HL-60 (cell line): ENCODE data around the gene BAG5.

Source experiments
- DNase-seq, 2 experiments: peaks; one replicate each; pipeline ENCODE4 v3.0.0-alpha.2; 2010 to 2020; ENCODE audit warnings: low read depth in 1 of 2, low spot score in 1 of 2
- H3K27ac ChIP-seq: fragments of 250-450 bp; sonication (Bioruptor Pico); replicated peaks from 2 replicates; pipeline ENCODE4 v1.5.1; 2020; ENCODE audit warnings: mild to moderate bottlenecking, moderate library complexity
- H3K27me3 ChIP-seq: fragments of 250-450 bp; sonication (Bioruptor Pico); 2 replicates; pipeline ENCODE4 v1.5.1; 2021; ENCODE audit warnings: mild to moderate bottlenecking, moderate library complexity; ENCODE audit not compliant: insufficient read depth, poor library complexity, severe bottlenecking
- H3K4me3 ChIP-seq: replicated peaks from 2 replicates; pipeline ENCODE4 v1.5.1; 2011; ENCODE audit warnings: mild to moderate bottlenecking, control low read depth, low read length; ENCODE audit not compliant: insufficient read depth
- CTCF ChIP-seq: IDR thresholded peaks from one replicate; pipeline ENCODE4 v1.5.1; 2011; ENCODE audit warnings: low read length, control low read depth, inconsistent platforms; ENCODE audit not compliant: insufficient read depth
- GABPA ChIP-seq: IDR thresholded peaks from 2 replicates; pipeline ENCODE4 v1.6.1; 2012; ENCODE audit warnings: low read depth
- POLR2AphosphoS5 ChIP-seq: IDR thresholded peaks from 2 replicates; pipeline ENCODE4 v1.6.1; 2012; ENCODE audit warnings: low read depth
- REST ChIP-seq: IDR thresholded peaks from 2 replicates; pipeline ENCODE4 v1.6.1; 2012; ENCODE audit warnings: low read depth; ENCODE audit not compliant: insufficient replicate concordance
- SPI1 ChIP-seq: IDR thresholded peaks from 2 replicates; pipeline ENCODE4 v1.6.1; 2012; ENCODE audit warnings: low read depth, mild to moderate bottlenecking, borderline replicate concordance

Gene BAG5

GRCh38 chr14:103545915-103546651, 16.4 kb downstream of the BAG5 start:
- DNase-seq: no peak
- Histone ChIP-seq H3K4me3 (no peak overlapping the region), H3K27ac (no peak overlapping the region), H3K27me3 (no peaks in the 10 kb centered on the region)
- TF ChIP-seq GABPA (no peak), REST (no peak), CTCF (no peak), POLR2AphosphoS5 (no peak), SPI1 (no peak)

- Histone ChIP-seq H3K27me3 (peaks cover 1% of the 10 kb centered on the region), H3K27ac (no peak overlapping the region), H3K4me3 (no peak overlapping the region)
- TF ChIP-seq CTCF: no peak
- no peak for TF ChIP-seq SPI1
- no peak for TF ChIP-seq POLR2AphosphoS5
- TF ChIP-seq REST: no peak
- TF ChIP-seq GABPA: no peak
- no peak for DNase-seq
Observed at GRCh38 chr14:103545219-103545914, 17.1 kb downstream of the BAG5 start.

- Histone ChIP-seq H3K27me3 (peaks cover 7% of the 10 kb centered on the region), H3K4me3 (no peak overlapping the region), H3K27ac (no peak overlapping the region)
- DNase-seq: no peak
- TF ChIP-seq CTCF (no peak), GABPA (no peak), REST (no peak), SPI1 (no peak), POLR2AphosphoS5 (no peak)
Observed at GRCh38 chr14:103544388-103545218, 17.9 kb downstream of the BAG5 start.
